GM12874 (cell line): ENCODE data around the gene PODXL.

Experiments
- TF ChIP-seq, protein P1 (sequence below): IDR thresholded peaks from 2 replicates; pipeline ENCODE4 v1.5.1; 2011; ENCODE audit warnings: low read depth, mild to moderate bottlenecking, control low read depth, low read length, moderate library complexity; ENCODE audit not compliant: insufficient read depth

Gene PODXL

DNA sequence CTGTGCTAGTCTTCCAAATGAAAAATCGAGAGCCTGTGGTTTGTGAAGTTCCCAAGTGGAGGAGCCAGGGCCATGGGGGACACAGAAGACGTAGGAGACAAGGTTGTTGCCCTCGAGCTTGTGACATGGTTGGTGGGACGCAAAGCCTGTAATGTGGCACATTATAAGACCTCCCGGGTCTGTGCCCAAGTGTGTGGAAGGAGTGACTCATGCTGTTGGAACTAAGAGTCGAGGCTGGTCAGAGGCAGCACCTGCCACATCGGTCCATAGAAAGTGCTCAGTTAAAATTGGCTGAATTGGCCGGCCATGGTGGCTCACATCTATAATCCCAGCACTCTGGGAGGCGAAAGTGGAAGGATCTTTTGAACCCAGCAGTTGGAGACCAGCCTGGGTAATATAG lies 27.0 kb upstream of the PODXL start:
- TF ChIP-seq, protein P1, sequence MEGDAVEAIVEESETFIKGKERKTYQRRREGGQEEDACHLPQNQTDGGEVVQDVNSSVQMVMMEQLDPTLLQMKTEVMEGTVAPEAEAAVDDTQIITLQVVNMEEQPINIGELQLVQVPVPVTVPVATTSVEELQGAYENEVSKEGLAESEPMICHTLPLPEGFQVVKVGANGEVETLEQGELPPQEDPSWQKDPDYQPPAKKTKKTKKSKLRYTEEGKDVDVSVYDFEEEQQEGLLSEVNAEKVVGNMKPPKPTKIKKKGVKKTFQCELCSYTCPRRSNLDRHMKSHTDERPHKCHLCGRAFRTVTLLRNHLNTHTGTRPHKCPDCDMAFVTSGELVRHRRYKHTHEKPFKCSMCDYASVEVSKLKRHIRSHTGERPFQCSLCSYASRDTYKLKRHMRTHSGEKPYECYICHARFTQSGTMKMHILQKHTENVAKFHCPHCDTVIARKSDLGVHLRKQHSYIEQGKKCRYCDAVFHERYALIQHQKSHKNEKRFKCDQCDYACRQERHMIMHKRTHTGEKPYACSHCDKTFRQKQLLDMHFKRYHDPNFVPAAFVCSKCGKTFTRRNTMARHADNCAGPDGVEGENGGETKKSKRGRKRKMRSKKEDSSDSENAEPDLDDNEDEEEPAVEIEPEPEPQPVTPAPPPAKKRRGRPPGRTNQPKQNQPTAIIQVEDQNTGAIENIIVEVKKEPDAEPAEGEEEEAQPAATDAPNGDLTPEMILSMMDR, result no peak

DNA sequence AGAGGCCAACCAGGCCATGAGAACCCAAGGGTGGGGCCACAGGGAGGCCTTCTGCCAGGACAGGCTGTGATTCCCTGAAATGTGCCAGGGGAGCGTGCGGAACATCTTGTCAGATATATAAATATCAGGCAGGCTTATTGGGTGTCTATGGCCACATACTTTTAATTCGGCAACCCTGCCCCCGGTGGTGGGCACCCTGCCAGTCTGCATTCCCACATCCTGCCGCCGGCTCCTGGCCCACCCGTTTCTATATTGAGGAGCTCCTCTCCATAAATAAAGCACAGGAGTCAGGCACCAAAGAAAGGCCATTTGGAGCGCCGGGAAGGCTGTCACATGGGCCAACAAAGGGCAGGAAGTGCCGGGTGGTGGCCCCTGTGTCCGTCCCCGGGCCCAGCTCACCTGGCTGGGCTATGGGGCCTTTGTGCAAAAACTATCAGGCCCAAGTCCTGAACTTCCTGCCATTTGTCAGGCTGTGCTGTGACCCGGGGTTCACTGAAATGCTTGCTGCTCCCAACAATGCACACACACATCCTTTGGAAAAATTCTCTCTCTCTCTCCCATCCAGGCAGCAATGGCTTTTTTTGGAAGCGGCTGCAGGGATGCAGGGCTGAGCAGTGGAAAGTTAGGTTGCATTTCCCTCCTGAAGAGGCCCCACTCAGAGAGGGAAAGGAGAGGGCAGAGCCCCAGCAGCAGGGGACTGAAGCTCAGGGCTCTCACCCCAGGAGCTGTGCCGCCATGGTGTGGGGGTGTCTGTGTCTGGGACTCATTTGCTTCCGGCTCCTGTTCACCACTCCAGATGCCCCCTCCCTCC lies 25.0 kb upstream of the PODXL start:
- TF ChIP-seq, protein P1, result no peak

DNA sequence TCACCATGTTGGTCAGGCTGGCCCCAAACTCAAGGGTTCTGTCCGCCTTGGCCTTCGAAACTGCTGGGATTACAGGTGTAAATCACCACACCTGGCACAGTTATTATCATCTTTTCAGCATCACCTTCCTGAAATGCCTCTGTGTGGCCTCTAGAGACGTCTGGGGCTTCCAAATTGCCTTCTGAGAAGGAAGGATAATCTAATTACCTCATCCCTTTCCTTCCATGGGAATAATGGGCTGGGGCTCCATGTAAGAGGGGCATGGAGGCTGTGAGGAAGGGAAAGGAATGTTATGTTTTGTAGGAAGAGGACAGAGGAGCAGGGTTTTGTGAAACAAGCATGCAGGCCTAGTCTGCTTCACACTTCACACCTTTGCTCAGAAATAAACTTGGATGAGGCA lies 22.2 kb upstream of the PODXL start:
- TF ChIP-seq, protein P1, result no peak

DNA sequence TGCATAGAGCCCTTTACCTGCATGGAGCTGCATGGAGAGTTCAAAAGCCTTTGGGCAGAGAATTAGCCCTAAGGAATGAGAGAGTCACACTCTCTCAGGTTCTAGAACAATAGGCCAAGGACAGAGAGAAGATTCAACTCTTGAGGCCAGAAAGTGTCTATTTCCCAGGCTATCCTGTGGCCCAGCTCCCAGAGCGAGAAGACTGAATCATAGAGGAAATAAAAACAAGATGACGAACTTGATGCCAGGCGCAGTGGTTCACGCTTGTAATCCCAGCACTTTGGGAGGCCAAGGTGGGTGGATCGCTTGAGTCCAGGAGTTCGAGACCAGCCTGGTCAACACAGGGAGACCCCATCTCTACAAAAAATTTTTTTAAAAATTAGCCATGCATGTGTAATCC lies 18.3 kb upstream of the PODXL start:
- TF ChIP-seq, protein P1, result no peak

DNA sequence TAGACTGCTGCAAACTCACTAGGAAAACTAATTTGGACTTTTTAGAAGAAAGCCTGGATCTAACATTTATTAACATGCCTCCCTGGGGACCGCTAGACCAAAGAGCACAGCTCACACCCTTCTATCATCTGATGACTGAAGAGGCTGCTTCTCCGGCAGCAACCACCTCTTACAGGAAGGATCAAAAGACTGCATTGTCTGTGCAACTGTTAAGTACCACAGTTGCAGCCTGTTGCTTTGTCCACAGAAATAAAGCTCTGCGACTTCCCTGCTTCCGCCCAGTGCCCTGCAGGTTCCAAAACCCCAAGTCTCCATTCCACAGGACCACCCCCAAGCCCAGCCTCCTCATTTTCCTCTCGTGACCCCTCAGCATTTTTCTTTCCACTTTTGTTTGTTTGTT lies 14.0 kb upstream of the PODXL start:
- TF ChIP-seq, protein P1, result no peak

DNA sequence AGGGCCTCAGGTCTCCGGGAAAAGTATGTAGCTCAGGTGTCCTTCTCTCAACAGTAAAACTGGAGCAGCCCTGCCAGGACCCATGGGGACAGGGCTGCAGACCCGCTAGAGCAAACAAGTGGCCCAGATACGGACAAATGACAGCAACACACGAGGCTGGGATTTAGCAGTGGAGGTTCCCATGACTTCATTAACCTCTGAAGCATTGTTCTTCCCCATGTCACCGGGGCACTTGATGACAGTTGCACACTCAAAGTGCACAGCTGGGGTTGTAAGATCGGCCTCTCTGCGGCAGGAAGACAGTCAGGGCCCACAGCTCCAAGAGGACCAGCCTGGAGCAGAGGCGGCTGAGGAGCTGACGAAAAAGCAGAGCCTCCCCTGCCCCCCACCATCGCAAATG lies 12.5 kb upstream of the PODXL start:
- TF ChIP-seq, protein P1, result no peak

DNA sequence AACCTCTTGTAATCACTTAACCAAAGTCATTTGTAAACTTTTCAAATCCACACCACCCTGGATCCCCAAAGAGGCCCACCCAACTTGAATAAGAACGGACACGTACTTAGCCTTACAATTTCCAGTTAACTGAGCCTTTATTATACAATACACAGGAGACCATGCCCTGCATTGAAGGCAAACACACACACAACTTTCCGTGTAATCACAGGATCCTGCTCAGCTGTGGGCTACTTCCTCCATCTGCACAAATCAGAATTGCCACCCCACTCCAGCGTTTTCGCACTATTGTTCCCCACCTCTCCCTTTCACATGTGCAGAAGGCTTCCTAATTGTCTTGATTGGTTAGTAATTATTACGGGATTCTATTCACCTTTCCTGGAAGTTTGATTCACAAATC lies 12.1 kb upstream of the PODXL start:
- TF ChIP-seq, protein P1, result no peak
